NOMO-1 treated with DMSO at 0.1 percent for 48 hours (cell line): ENCODE results near the gene GCHFR.

Experiments
- DNase-seq: peaks from one replicate; lab custom pipeline; 2025; ENCODE audit not compliant: unreplicated experiment; lab: John Stamatoyannopoulos, UW

GCHFR gene

GRCh38 chr15:40808861-40809450 lies 45.1 kb downstream of the GCHFR start:
- DNase-seq = no peak

- DNase-seq = no peak
Measured at GRCh38 chr15:40812721-40813425, 49.0 kb downstream of the GCHFR start.

- DNase-seq = no peak
Measured at GRCh38 chr15:40815042-40815698, 51.3 kb downstream of the GCHFR start.
